GM12878 (cell line): Measurements from ENCODE around the gene FFAR2. TPM values are rescaled to one million over a fixed set of nuclear protein-coding genes. Genes with fewer than 3 reads are reported as not detected.

Source experiments
- ATAC-seq: fragments of 200-7000 bp; cut with Tn5 transposase; 3 replicates; pipeline ENCODE4 v1.9.1; 2020; ENCODE audit warnings: mild to moderate bottlenecking, moderate library complexity
- BruUV-seq: library from RNA; stranded (reverse); fragments of 400-500 nt; replicated peaks from 2 replicates; lab custom pipeline; 2021; lab: Mats Ljungman, UMichigan
- CTCF ChIA-PET: fragments of 300-600 bp; sonication (Branson Sonifier 250); formaldehyde crosslinking; extraction: SDS; loops from one replicate; lab custom pipeline; 2021; ENCODE audit warnings: inconsistent platforms; lab: Yijun Ruan, JAX
- POLR2A ChIA-PET: fragments of 350-600 bp; formaldehyde crosslinking; extraction: SDS; loops from one replicate; lab custom pipeline; 2021; ENCODE audit warnings: inconsistent platforms; lab: Charles Lee
- RAD21 ChIA-PET: fragments of 300-600 bp; sonication (Branson Sonifier 250); formaldehyde crosslinking; loops from one replicate; lab custom pipeline; 2023; ENCODE audit warnings: antibody characterized with exemption; ENCODE audit not compliant: unreplicated experiment; lab: Charles Lee
- SMC1A ChIA-PET: fragments of 300-600 bp; sonication (Branson Sonifier 250); formaldehyde crosslinking; loops from one replicate; lab custom pipeline; 2023; ENCODE audit not compliant: unreplicated experiment, uncharacterized antibody; lab: Charles Lee
- DNase-seq: peaks from one replicate; pipeline ENCODE4 v3.0.0-alpha.2; 2011; ENCODE audit warnings: low read depth, low spot score
- FAIRE-seq: peaks from 3 replicates; lab custom pipeline; 2011; peaks lifted over from hg19 to GRCh38; lab: Jason Lieb, UNC
- H2AFZ ChIP-seq: 2 replicates; pipeline ENCODE4 v1.6.0; 2011; ENCODE audit warnings: low read depth, low read length, control low read depth; ENCODE audit not compliant: control insufficient read depth
- H3K27ac ChIP-seq: 2 replicates; pipeline ENCODE4 v1.5.1; 2011; ENCODE audit warnings: control low read depth; ENCODE audit not compliant: control insufficient read depth, insufficient read depth
- H3K27me3 ChIP-seq, 2 experiments: replicated peaks in 1 of 2; 2 replicates each; pipeline versions ENCODE4 v1.6.0 to v1.6.1; 2011; ENCODE audit warnings: low read length in 1 of 2; ENCODE audit not compliant: control insufficient read depth in 2 of 2, insufficient read depth in 2 of 2
- H3K36me3 ChIP-seq, 2 experiments: 2 replicates each; pipeline ENCODE4 v1.5.1; 2011; ENCODE audit warnings: low read length in 1 of 2; ENCODE audit not compliant: control insufficient read depth in 2 of 2, insufficient read depth in 2 of 2
- H3K4me1 ChIP-seq: 2 replicates; pipeline ENCODE4 v1.6.1; 2011; ENCODE audit warnings: mild to moderate bottlenecking, low read length, moderate library complexity, mixed read lengths; ENCODE audit not compliant: control insufficient read depth, insufficient read depth
- H3K4me2 ChIP-seq: 2 replicates; pipeline ENCODE4 v1.6.0; 2011; ENCODE audit warnings: control low read depth; ENCODE audit not compliant: control insufficient read depth, insufficient read depth
- H3K4me3 ChIP-seq: fragments of 200-600 bp; sonication (generic); 2 replicates; pipeline ENCODE4 v1.5.1; 2016
- H3K79me2 ChIP-seq: 2 replicates; pipeline ENCODE4 v1.6.0; 2011; ENCODE audit warnings: low read length; ENCODE audit not compliant: control insufficient read depth, insufficient read depth
- H3K9ac ChIP-seq: 2 replicates; pipeline ENCODE4 v1.8.0; 2011; ENCODE audit warnings: low read length, control low read depth, mixed read lengths; ENCODE audit not compliant: control insufficient read depth, insufficient read depth
- H3K9me3 ChIP-seq: replicated peaks from 3 replicates; pipeline ENCODE4 v1.5.1; 2011; ENCODE audit warnings: mild to moderate bottlenecking, low read length; ENCODE audit not compliant: control insufficient read depth, insufficient read depth
- H4K20me1 ChIP-seq: 2 replicates; pipeline ENCODE4 v1.6.0; 2011; ENCODE audit not compliant: control insufficient read depth, insufficient read depth
- ASH2L ChIP-seq: fragments of 300-600, 200-600 bp; sonication (generic); IDR thresholded peaks from 2 replicates; pipeline ENCODE4 v1.6.1; 2017; ENCODE audit warnings: low read depth, mild to moderate bottlenecking, borderline replicate concordance
- BCL11A ChIP-seq: IDR thresholded peaks from 2 replicates; pipeline ENCODE4 v1.6.1; 2011; ENCODE audit warnings: low read depth, low read length
- HDAC2 ChIP-seq: fragments of 200-600 bp; sonication (generic); IDR thresholded peaks from 2 replicates; pipeline ENCODE4 v1.6.1; 2017
- IKZF1 ChIP-seq: fragments of 450-650 bp; conservative IDR thresholded peaks from 2 replicates; pipeline ENCODE4 v1.6.1; 2017; ENCODE audit warnings: antibody characterized with exemption, mild to moderate bottlenecking
- NRF1 ChIP-seq: conservative IDR thresholded peaks from 2 replicates; pipeline ENCODE4 v1.6.1; 2011; ENCODE audit warnings: mild to moderate bottlenecking, low read depth, low read length, improper control_type of control experiment
- WGBS: methylation state at CpG from one replicate; pipeline ENCODE4 v1.1.6; 2016; ENCODE audit warnings: low lambda C conversion rate; ENCODE audit not compliant: insufficient replicate concordance, insufficient coverage; ENCODE audit errors: missing lambda C conversion rate; 5-methylcytosine and 5-hydroxymethylcytosine counted together
- in situ Hi-C: fragments of 300-500 bp; cut with MboI; formaldehyde crosslinking; loops from 9 replicates; pipeline ENCODE4 v1.14.3; 2018; ENCODE audit warnings: mixed read lengths
- intact Hi-C: fragments of 100-400 bp; cut with micrococcal nuclease; formaldehyde crosslinking; loops from one replicate; pipeline ENCODE4 v1.14.2; 2022; ENCODE audit not compliant: unreplicated experiment
- polyA plus RNA-seq, 11 experiments: library from polyadenylated mRNA; depleted of rRNA in 4 of 11; unstranded in 6 of 11; stranded (reverse) in 5 of 11; fragments of >200 nt; fragmentation: Nextera tagmentation in 4 of 11; fragmentation: Illumina TruSeq in 1 of 11; extraction: Ambion mirVana in 4 of 11; extraction: Trizol in 1 of 11; gene quantifications; 1 replicate in 1 of 11; 2 replicates in 10 of 11; pipeline versions ENCODE4 v1.2.1 to v1.2.3, GENCODE V29; 2011 to 2016; ENCODE audit warnings: inconsistent platforms in 2 of 11, missing spikeins in 2 of 11, low read depth in 1 of 11
- total RNA-seq, 4 experiments: library from RNA; depleted of rRNA in 3 of 4; stranded (reverse); fragments of >200 nt in 3 of 4; fragmentation: Illumina TruSeq in 1 of 4; extraction: Trizol in 1 of 4; gene quantifications; 2 replicates each; pipeline versions ENCODE4 v1.2.1 to v1.2.3, GENCODE V29; 2013 to 2021

Gene FFAR2
- total and polyA plus RNA-seq, 10 of the 15 experiments (the other 5 are each of a cell fraction or from before 2014, with no cell fraction given), result 0.05 to 4.0 (median 2.1) TPM

DNA sequence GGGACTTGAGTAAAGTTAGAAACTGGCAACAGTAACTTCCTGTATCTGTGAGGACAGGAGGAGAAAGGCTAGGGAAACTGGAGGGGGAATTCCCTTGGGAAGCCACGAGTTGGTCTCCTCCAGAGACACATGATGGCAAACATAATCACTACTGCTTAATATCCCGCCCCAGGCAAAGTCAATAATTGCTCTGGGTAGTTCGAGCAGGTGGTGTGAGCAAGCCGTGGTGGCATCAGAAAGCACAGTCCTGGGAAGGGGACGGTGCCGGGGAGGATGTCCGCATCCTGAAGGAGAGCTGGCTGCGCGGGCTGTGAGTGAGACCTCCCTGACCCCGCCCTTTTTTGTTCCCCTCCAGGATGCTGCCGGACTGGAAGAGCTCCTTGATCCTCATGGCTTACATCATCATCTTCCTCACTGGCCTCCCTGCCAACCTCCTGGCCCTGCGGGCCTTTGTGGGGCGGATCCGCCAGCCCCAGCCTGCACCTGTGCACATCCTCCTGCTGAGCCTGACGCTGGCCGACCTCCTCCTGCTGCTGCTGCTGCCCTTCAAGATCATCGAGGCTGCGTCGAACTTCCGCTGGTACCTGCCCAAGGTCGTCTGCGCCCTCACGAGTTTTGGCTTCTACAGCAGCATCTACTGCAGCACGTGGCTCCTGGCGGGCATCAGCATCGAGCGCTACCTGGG lies 1.4 kb downstream of the FFAR2 start:
- WGBS, result 89% methylated on average over 27 of the region's 27 CpGs
- Histone ChIP-seq H4K20me1 (no peaks in the 10 kb centered on the region), H3K9ac (no peak overlapping the region), H2AFZ (no peak overlapping the region), H3K79me2 (no peaks in the 10 kb centered on the region; the same call in 1 of the 2 replicates), H3K4me3 (no peak overlapping the region), H3K36me3 (no peaks in the 10 kb centered on the region), H3K27me3 (no peaks in the 10 kb centered on the region), H3K4me1 (peaks cover 56% of the 10 kb centered on the region), H3K27ac (no peak overlapping the region), H3K4me2 (no peak overlapping the region; the same call in none of the 2 replicates), H3K9me3 (no peaks in the 10 kb centered on the region)
- intact Hi-C loops (no loop called here), in situ Hi-C loops (no loop called here)
- no TSS peak for BruUV-seq
- ChIA-PET CTCF (interaction anchor here (0.9 to 1.5 kb wide), 8 partner anchors 11 to 96 kb away, joined by 3 to 5 read pairs (median 4); no protein-coding TSS in a partner anchor), RAD21 (interaction anchor here (0.7 to 6.8 kb wide), 5 partner anchors 13 to 154 kb away, joined by 4 to 67 read pairs (median 5); no protein-coding TSS in a partner anchor), POLR2A (interaction anchor here (0.6 to 4.4 kb wide), 6 partner anchors 10 to 302 kb away, joined by 3 to 16 read pairs (median 4); no protein-coding TSS in a partner anchor), SMC1A (interaction anchor here (0.7 to 17.4 kb wide), 9 partner anchors 11 to 96 kb away, joined by 3 to 237 read pairs (median 3); no protein-coding TSS in a partner anchor)
- DNase-seq (no peak), ATAC-seq (no peak), FAIRE-seq (no peak)
- TF ChIP-seq ASH2L, result no peak
- TF ChIP-seq IKZF1, result 0 out of 2 replicates have a peak, but pooled peaks have one; percentile 23
- TF ChIP-seq BCL11A, result no peak
- no peak for TF ChIP-seq NRF1
- TF ChIP-seq HDAC2, result no peak
